ENCODE measurements around the gene WDR70. TPM values are rescaled to one million over a fixed set of nuclear protein-coding genes. Genes with fewer than 3 reads are reported as not detected.

WDR70 gene
- polyA plus RNA-seq, 1 of the 3 experiments (the other 2 are of a cell fraction), result 14.2 TPM

DNA sequence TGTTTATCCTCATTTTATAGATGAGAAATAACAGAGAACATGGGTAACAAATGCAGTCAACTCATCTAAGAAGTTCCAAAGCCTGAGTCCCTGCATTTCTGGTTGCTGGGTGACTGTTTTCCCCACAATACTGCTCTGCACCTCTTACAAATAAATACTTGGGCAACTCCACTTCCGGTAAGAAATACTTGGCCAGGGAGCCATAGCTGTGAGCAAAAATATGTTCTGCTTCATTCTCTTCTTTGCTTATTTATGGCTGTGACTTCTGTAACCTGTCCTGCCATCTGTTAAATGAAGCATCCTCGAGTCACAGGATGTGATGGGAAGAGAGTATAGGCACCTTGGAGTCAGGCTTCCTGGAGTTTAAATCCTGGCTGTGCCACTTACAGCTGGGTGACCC, 410.9 kb downstream of the WDR70 start:
- no peak for DNase-seq

More for the DNA sequence above, 410.9 kb downstream of the WDR70 start:
- H3K4me3 ChIP-seq (ENCODE audit: low read depth in 2 of 2, low read length in 1 of 2), result no peak overlapping the region
- no peaks in the 10 kb centered on the region for H3K9me2 ChIP-seq
- H3K36me3 ChIP-seq (replicated peaks in 1 of 2; ENCODE audit: control insufficient read depth in 1 of 2, insufficient read depth in 2 of 2, low read length in 1 of 2), result no peaks in the 10 kb centered on the region
- WGBS (ENCODE audit: low lambda C conversion rate), result 28% methylated on average over 2 of the region's 2 CpGs
- H3K4me1 ChIP-seq (ENCODE audit: control insufficient read depth in 1 of 2, insufficient read depth in 2 of 2, low read depth in 1 of 2, low read length in 1 of 2), result peaks cover 0 to 5% of the 10 kb centered on the region in 2 experiments; a peak in 1 of 4 replicates
- H3K79me2 ChIP-seq (ENCODE audit: insufficient read depth), result no peaks in the 10 kb centered on the region
- H3F3A ChIP-seq (replicated peaks; ENCODE audit: insufficient read depth), result no peaks in the 10 kb centered on the region
- no peak overlapping the region; the same call in 1 of the 2 replicates for H2AFZ ChIP-seq (ENCODE audit: low read depth)
- POLR2A ChIA-PET, result no interaction called here
- H3K9me3 ChIP-seq, result no peaks in the 10 kb centered on the region
- CTCF ChIA-PET, result no interaction called here
- no peak for TF ChIP-seq MAX (IDR thresholded peaks at IDR 0.05; ENCODE audit: low read depth)
- no peak for TF ChIP-seq ELF1 (IDR thresholded peaks at IDR 0.05)
- no peak for TF ChIP-seq EZH2phosphoT487 (IDR thresholded peaks at IDR 0.05; ENCODE audit: borderline replicate concordance, low read depth)
- no peak for TF ChIP-seq REST (IDR thresholded peaks at IDR 0.05; ENCODE audit: low read depth, low read length)
- TF ChIP-seq YY1 (IDR thresholded peaks at IDR 0.05; ENCODE audit: low read depth), result no peak
- TF ChIP-seq, protein P1, sequence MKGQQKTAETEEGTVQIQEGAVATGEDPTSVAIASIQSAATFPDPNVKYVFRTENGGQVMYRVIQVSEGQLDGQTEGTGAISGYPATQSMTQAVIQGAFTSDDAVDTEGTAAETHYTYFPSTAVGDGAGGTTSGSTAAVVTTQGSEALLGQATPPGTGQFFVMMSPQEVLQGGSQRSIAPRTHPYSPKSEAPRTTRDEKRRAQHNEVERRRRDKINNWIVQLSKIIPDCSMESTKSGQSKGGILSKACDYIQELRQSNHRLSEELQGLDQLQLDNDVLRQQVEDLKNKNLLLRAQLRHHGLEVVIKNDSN (IDR thresholded peaks at IDR 0.05; ENCODE audit: borderline replicate concordance, low read depth), result no peak
- TF ChIP-seq FOXJ3 (CRISPR knock-in tag; IDR thresholded peaks at IDR 0.05), result no peak
- no peak for TF ChIP-seq CHD2 (IDR thresholded peaks at IDR 0.05; ENCODE audit: low read length, partially characterized antibody)
- TF ChIP-seq ZBTB33 (IDR thresholded peaks at IDR 0.05; ENCODE audit: borderline replicate concordance, low read depth), result no peak
- no peak for TF ChIP-seq RFX5 (IDR thresholded peaks at IDR 0.05; ENCODE audit: low read length)
- no peak for TF ChIP-seq TEAD4 (IDR thresholded peaks at IDR 0.05; ENCODE audit: borderline replicate concordance, insufficient read depth)
- TF ChIP-seq MEF2A (IDR thresholded peaks at IDR 0.05; ENCODE audit: borderline replicate concordance, low read depth), result no peak
- no peak for TF ChIP-seq USF2 (IDR thresholded peaks at IDR 0.05; ENCODE audit: borderline replicate concordance, low read depth, low read length)
- no peak for TF ChIP-seq NRF1 (IDR thresholded peaks at IDR 0.05; ENCODE audit: low read depth, low read length)
- TF ChIP-seq MXI1 (IDR thresholded peaks at IDR 0.05; ENCODE audit: low read depth, low read length), result no peak
- H3K4me2 ChIP-seq, result no peak overlapping the region
- H3K27ac ChIP-seq (ENCODE audit: low read depth in 2 of 2, low read length in 1 of 2), result no peak overlapping the region
- no peaks in the 10 kb centered on the region for H4K20me1 ChIP-seq (ENCODE audit: insufficient read depth)
- H3K9ac ChIP-seq, result no peak overlapping the region
- no peaks in the 10 kb centered on the region for H3K27me3 ChIP-seq (ENCODE audit: insufficient read depth)
